ENCODE measurements around the gene MILR1.

DNA sequence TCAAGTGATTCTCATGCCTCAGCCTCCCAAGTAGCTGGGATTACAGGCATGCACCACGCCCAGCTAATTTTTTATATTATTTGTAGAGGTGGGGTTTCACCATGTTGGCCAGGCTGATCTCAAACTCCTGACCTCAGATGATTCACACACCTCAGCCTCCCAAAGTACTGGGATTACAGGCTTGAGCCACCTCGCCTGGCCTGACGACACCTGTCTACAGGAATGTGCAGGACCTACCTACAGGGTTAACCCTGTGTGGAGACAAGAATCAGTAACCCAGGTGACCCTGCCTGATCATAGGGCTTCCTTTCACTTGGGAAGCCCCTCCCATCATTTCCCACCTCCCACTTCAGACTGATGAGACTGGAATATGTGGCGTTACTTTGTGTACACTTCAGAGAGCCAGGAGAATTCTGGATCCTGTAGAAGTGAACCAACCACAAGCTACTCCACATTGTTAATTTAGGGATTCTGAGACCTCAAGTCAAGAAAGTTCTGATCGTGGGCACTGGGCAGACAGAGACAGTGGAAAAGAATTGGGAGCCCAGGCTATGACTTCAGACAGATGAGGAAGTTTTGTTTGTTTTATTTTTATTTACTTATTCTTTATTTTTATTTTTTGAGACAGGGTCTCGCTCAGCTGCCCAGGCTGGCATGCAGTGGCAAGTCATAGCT is 5.7 kb upstream of the MILR1 start:
- TF ChIP-seq, protein P1, sequence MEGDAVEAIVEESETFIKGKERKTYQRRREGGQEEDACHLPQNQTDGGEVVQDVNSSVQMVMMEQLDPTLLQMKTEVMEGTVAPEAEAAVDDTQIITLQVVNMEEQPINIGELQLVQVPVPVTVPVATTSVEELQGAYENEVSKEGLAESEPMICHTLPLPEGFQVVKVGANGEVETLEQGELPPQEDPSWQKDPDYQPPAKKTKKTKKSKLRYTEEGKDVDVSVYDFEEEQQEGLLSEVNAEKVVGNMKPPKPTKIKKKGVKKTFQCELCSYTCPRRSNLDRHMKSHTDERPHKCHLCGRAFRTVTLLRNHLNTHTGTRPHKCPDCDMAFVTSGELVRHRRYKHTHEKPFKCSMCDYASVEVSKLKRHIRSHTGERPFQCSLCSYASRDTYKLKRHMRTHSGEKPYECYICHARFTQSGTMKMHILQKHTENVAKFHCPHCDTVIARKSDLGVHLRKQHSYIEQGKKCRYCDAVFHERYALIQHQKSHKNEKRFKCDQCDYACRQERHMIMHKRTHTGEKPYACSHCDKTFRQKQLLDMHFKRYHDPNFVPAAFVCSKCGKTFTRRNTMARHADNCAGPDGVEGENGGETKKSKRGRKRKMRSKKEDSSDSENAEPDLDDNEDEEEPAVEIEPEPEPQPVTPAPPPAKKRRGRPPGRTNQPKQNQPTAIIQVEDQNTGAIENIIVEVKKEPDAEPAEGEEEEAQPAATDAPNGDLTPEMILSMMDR (IDR thresholded peaks at IDR 0.05) = no peak
- TF ChIP-seq EP300 (IDR thresholded peaks at IDR 0.05) (no peak), POLR2A (IDR thresholded peaks at IDR 0.05) (no peak)
